Measurements from ENCODE around the gene GALNT14.

GALNT14 gene

DNA sequence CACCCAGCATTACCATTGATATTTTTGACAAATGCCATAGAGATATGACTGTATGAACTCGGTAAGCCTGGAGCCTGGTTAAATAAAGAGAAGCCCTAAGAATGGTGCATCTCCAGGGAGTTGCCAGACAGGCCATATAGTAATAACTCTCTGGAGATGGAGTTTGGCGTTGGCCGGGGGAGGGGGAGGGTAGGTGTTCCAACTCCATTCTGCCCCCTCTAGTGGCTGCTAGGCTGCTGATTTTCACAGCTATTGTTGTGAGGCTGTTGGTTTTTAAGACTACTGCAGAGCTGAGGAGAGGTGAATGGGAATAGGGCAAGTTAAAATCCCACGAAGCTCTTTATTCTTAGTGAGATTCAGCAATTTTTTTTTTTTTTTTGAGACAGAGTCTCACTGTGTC lies 99.9 kb downstream of the GALNT14 start:
- Mint-ChIP-seq H3K9me3 (peaks cover 13% of the 10 kb centered on the region), H3K4me3 (no peak overlapping the region)

DNA sequence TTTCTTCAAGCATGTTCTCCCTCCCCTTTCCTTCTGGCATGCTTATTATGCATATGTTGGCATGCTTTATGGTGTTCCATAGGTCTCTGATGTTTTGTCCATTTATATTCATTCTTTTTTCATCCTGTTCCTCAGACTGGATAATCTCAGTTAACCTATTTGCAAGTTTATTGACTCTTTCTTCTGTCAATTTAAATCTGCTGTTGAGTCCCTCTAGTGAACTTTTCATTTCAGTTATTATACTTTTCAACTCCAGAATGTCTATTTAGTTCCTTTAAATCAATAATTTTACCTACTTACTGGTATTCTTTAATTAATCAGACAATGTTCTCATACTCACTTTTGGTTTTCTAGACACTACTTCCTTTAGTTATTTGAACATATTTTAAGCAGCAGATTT lies 101.2 kb downstream of the GALNT14 start:
- peaks cover 13% of the 10 kb centered on the region for H3K9me3 Mint-ChIP-seq
- DNase-seq: no peak
- H3K4me1 Mint-ChIP-seq (ENCODE audit: low read depth): no peaks in the 10 kb centered on the region
- no peaks in the 10 kb centered on the region for H3K36me3 Mint-ChIP-seq (ENCODE audit: low read depth)
- H3K27me3 Mint-ChIP-seq: peaks cover 7% of the 10 kb centered on the region
- no peak overlapping the region for H3K27ac Mint-ChIP-seq
- no peak overlapping the region for H3K4me3 Mint-ChIP-seq

More for the DNA sequence above, 99.9 kb downstream of the GALNT14 start:
- no peak for DNase-seq
- Mint-ChIP-seq H3K27me3 (peaks cover 4% of the 10 kb centered on the region), H3K27ac (no peak overlapping the region), H3K4me1 (ENCODE audit: low read depth) (no peaks in the 10 kb centered on the region), H3K36me3 (ENCODE audit: low read depth) (no peaks in the 10 kb centered on the region)

DNA sequence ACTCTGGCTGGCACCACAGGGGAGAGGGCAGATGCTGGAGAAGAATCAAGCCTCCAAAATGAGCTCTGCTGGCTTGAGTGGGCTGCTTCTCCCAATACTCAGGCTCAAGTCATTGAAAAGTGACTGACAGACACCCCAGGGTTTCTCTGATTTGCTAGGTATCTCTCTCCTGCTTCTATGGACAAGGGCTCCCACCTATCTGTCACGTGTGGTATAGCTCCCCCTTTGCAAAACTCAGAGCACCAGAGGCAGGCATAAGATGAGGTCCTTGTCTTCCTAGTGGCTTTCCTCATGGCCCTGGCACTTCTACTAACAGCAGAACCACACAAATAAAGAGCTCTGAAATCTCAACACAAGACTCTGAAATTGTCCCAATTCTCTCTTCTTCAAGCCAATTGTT lies 105.2 kb downstream of the GALNT14 start:
- H3K9me3 Mint-ChIP-seq: peaks cover 12% of the 10 kb centered on the region
- H3K27me3 Mint-ChIP-seq: peaks cover 7% of the 10 kb centered on the region
- H3K4me3 Mint-ChIP-seq: no peak overlapping the region
- H3K27ac Mint-ChIP-seq: no peak overlapping the region
- no peaks in the 10 kb centered on the region for H3K36me3 Mint-ChIP-seq (ENCODE audit: low read depth)
- H3K4me1 Mint-ChIP-seq (ENCODE audit: low read depth): no peaks in the 10 kb centered on the region
- DNase-seq: no peak

DNA sequence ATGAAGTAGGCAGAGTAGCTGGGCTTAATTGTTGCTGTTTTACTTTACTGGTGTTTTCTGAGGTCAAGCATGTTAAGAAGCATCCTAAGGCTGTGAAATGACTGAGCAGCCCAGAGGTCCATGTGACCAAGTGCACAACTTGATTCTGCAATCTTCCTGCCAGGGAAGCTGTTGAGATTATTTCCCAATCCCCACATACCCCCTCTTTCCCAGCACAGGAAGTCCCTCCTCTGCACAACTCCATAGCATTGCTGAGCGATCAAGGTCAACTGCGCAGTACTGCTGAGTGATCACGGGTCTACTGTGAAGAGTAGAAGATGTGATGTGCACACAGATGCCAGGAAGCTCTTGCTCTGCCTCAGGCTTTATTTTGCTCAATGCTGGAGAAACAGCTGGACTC lies 105.8 kb downstream of the GALNT14 start:
- H3K27ac Mint-ChIP-seq: no peak overlapping the region
- H3K4me3 Mint-ChIP-seq: no peak overlapping the region
- no peaks in the 10 kb centered on the region for H3K36me3 Mint-ChIP-seq (ENCODE audit: low read depth)
- no peaks in the 10 kb centered on the region for H3K4me1 Mint-ChIP-seq (ENCODE audit: low read depth)
- no peak for DNase-seq
- H3K27me3 Mint-ChIP-seq: peaks cover 7% of the 10 kb centered on the region
- H3K9me3 Mint-ChIP-seq: peaks cover 8% of the 10 kb centered on the region

DNA sequence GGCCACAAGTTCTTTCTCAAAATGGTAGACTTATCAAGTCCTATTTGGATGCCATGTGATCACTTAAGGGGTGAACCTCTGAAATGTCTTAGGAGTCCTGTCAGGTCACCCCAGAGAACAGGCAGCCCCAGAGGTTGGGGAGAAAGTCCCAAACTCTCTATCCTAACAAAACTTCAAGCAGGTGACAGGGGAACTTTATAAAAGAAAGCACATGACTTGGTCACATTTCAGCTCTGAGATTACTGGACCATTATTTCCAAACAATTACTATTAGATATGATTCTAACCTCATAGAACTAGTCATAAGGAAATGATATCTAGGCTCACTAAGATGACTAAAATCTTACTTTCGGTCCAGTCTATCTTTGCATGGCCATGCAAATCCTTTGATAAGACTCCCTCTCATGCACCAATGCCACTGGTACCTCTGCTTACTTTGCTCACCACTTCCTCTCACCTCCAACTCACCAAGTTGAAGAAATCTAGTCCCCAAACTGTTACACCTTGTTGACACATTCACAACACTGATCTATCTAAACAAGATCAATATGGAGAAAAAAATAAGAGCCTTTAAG lies 107.0 kb downstream of the GALNT14 start:
- no peak overlapping the region for H3K4me3 Mint-ChIP-seq
- H3K36me3 Mint-ChIP-seq (ENCODE audit: low read depth): no peaks in the 10 kb centered on the region
- no peak for DNase-seq
- H3K27ac Mint-ChIP-seq: no peak overlapping the region
- peaks cover 7% of the 10 kb centered on the region for H3K27me3 Mint-ChIP-seq
- H3K4me1 Mint-ChIP-seq (ENCODE audit: low read depth): no peaks in the 10 kb centered on the region
- H3K9me3 Mint-ChIP-seq: no peaks in the 10 kb centered on the region

DNA sequence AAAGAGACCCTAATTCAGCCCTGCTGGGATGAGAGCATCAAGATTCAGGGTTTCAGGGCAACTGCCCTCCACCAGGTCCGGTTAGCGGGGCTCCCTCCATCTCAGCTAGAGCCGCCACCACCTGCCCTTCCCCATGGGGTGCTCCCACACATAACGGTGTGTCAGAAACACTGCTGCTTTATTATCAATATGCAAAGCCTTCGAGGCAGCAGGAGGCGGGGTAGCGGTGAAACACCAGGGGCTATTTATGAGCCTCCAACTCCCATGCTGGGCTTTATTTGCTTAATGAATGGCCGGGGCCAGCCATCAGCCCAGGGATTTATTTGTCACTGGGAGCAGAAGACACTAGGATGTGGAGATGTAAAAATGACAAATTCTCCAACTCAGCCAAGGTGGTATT lies 109.8 kb downstream of the GALNT14 start:
- peaks cover 3% of the 10 kb centered on the region for H3K27me3 Mint-ChIP-seq

DNA sequence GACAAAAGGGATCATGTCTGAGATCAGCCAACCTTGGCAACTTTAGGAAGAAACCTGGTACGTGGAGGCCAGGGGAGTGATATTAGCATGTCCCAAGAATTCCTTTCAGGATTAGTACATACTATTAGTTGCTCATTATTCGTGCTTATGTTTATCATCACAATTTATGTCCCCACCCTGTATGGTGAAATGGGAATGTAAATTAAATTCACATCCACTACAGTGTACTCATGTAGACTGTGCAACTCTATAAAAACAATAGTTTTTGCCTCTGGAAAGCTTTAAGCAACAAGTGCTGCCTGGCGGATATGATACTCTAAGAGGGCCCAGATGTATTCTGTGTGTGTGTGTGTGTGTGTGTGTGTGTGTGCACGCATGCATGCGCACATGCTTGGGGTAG lies 110.7 kb downstream of the GALNT14 start:
- H3K4me1 Mint-ChIP-seq (ENCODE audit: low read depth): no peaks in the 10 kb centered on the region
- no peaks in the 10 kb centered on the region for H3K27me3 Mint-ChIP-seq
- H3K9me3 Mint-ChIP-seq: no peaks in the 10 kb centered on the region
- no peak for DNase-seq
- no peak overlapping the region for H3K27ac Mint-ChIP-seq
- no peak overlapping the region for H3K4me3 Mint-ChIP-seq
- no peaks in the 10 kb centered on the region for H3K36me3 Mint-ChIP-seq (ENCODE audit: low read depth)

More for the DNA sequence above, 109.8 kb downstream of the GALNT14 start:
- Mint-ChIP-seq H3K36me3 (ENCODE audit: low read depth) (no peaks in the 10 kb centered on the region), H3K4me3 (no peak overlapping the region), H3K9me3 (no peaks in the 10 kb centered on the region), H3K4me1 (ENCODE audit: low read depth) (no peaks in the 10 kb centered on the region), H3K27ac (no peak overlapping the region)
- DNase-seq: no peak

DNA sequence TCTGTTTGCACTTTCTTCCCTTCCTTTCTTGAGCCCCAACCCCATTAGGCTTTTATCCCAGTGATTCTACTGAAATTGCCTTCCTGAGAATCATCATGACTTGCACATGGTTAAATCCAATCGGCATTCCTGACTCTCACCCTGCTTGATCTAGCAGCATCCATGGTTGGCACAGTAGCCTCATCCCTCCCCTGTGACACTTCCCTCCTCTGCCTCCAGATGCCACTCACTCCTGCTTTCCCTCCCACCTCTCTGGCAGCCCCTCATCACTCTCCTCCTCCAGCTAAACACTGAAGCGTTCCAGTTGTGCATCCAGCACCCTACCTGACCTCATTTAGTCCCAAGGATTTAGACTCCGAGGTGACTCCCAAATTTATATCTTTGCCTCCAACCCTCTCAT lies 114.7 kb downstream of the GALNT14 start:
- H3K36me3 Mint-ChIP-seq (ENCODE audit: low read depth): no peaks in the 10 kb centered on the region
- no peaks in the 10 kb centered on the region for H3K9me3 Mint-ChIP-seq
- no peak for DNase-seq
- no peaks in the 10 kb centered on the region for H3K27me3 Mint-ChIP-seq
- no peak overlapping the region for H3K27ac Mint-ChIP-seq
- H3K4me1 Mint-ChIP-seq (ENCODE audit: low read depth): no peaks in the 10 kb centered on the region
- H3K4me3 Mint-ChIP-seq: no peak overlapping the region

DNA sequence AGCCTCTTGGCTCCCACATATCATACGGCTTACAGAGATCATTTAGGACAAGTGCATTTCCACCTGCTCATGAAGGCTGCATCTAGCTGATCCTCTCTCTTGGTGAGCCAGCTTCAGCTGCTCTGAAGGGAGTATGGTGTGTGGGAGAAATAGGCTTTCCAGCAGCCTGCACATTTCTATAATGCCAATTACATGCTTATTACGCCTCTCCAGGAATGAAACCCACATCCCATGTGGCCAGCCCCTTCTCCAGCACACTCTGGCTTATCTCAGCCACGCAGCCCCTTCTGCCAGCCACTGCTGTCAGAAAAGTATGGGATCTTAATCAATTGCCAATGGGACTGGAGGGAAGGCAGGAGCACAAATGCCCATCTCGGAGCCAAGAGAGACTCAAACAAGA lies 117.5 kb downstream of the GALNT14 start:
- Mint-ChIP-seq H3K36me3 (ENCODE audit: low read depth) (no peaks in the 10 kb centered on the region), H3K27me3 (no peaks in the 10 kb centered on the region), H3K9me3 (no peaks in the 10 kb centered on the region), H3K27ac (no peak overlapping the region), H3K4me1 (ENCODE audit: low read depth) (no peaks in the 10 kb centered on the region), H3K4me3 (no peak overlapping the region)
- DNase-seq: no peak

DNA sequence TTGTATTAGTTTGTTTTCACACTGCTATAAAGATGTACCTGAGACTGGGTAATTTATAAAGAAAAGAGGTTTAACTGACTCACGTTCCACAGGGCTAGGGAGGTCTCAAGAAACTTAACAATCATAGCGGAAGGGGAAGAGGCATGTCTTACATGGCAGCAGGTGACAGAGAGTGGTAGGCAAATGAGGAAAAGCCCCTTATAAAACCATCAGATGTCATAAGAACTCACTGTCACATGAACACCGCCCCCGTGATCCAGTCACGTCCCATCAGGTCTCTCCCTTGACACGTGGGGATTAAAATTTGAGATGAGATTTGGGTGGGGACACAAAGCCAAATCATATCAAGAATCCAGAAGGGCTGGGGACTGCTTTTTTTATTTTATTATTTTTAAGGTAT lies 120.0 kb downstream of the GALNT14 start:
- no peaks in the 10 kb centered on the region for H3K4me1 Mint-ChIP-seq (ENCODE audit: low read depth)
- no peaks in the 10 kb centered on the region for H3K36me3 Mint-ChIP-seq (ENCODE audit: low read depth)
- H3K9me3 Mint-ChIP-seq: no peaks in the 10 kb centered on the region
- DNase-seq: no peak
- peaks cover under 1% of the 10 kb centered on the region for H3K27me3 Mint-ChIP-seq
- H3K27ac Mint-ChIP-seq: no peak overlapping the region
- H3K4me3 Mint-ChIP-seq: no peak overlapping the region

DNA sequence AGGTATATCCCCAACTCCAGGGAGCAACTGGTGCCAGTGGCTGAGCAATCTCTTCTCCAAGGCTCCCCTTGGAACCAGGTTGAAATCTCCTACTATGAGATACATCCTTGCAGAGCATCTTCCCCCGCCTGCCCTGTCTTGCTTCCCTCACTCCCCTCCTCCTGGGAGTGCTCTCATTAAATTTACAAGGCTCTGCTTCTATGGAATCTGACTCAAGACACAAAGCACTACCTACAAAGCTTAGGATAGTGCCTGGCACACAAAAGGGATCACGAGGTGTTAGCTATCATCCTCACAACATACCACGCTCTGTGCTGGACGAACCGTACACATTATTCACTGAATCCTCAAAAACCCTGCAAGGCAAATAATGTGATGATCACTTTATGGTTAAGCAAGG lies 121.6 kb downstream of the GALNT14 start:
- peaks cover 2% of the 10 kb centered on the region for H3K27me3 Mint-ChIP-seq
- H3K36me3 Mint-ChIP-seq (ENCODE audit: low read depth): no peaks in the 10 kb centered on the region
- H3K4me3 Mint-ChIP-seq: no peak overlapping the region

DNA sequence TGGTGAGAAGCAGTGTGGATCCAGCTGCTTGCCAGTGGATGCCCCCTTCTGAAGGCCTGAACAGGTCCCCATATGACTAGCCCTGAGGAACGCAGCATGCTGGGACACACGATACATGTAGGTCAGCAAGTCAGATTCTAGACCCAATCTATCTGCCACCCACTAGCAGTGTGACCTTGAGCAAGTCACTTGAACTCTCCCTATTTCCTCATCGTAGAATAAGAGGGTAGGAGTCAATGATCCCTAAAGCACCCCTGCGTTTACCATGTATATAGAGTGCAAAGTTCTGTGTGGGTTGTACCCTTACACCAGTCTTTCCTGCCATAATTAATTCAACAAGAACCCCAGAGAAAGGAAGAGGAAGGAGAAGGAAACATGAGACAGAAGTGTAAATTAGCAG lies 123.7 kb downstream of the GALNT14 start:
- no peak for DNase-seq
- Mint-ChIP-seq H3K4me3 (no peak overlapping the region), H3K27me3 (peaks cover 11% of the 10 kb centered on the region), H3K9me3 (no peaks in the 10 kb centered on the region), H3K36me3 (ENCODE audit: low read depth) (no peaks in the 10 kb centered on the region), H3K4me1 (ENCODE audit: low read depth) (no peaks in the 10 kb centered on the region), H3K27ac (no peak overlapping the region)

More for the DNA sequence above, 121.6 kb downstream of the GALNT14 start:
- no peak for DNase-seq
- H3K27ac Mint-ChIP-seq: no peak overlapping the region
- no peaks in the 10 kb centered on the region for H3K9me3 Mint-ChIP-seq
- H3K4me1 Mint-ChIP-seq (ENCODE audit: low read depth): no peaks in the 10 kb centered on the region

DNA sequence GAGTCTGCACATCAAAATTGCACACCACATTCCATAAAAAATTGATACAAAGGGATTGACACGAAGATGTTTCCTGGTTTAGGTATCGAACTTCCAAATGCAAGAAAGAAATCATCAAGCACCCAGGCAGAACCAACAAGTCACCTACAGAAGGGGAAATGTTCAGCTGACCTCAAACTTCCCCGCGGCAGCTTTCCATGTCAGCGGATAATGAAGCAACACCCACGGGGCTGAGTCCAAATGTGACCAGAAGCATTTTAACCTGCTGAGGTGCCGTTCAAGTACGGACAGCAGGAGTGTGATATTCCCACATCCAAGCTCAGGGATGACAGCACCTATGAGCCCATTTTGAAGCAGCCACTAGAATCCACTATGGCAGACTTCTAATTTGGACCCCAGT lies 124.9 kb downstream of the GALNT14 start:
- Mint-ChIP-seq H3K27ac (no peak overlapping the region), H3K27me3 (peaks cover 15% of the 10 kb centered on the region), H3K4me1 (ENCODE audit: low read depth) (no peaks in the 10 kb centered on the region), H3K4me3 (no peak overlapping the region), H3K36me3 (ENCODE audit: low read depth) (no peaks in the 10 kb centered on the region), H3K9me3 (no peaks in the 10 kb centered on the region)
- DNase-seq: no peak

DNA sequence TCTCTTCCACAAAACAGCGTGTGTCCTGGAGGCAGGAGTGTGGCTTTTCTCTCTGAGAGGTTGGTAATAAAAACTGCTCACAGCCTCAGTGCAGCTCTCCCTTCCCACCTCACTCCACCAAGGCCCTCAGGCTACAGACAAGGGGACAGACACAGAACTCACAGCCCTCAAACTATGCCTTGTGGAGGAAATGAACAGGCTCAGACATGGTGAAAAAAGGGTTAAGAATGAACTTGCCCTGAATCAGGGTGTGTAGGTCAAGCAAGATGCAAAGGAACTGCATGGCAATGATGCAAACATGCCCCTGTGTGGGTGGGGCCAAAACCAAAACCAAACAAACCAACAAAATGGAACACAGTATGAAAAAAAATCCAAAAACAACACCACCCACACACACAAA lies 125.8 kb downstream of the GALNT14 start:
- no peaks in the 10 kb centered on the region for H3K9me3 Mint-ChIP-seq
- no peak for DNase-seq
- H3K36me3 Mint-ChIP-seq (ENCODE audit: low read depth): no peaks in the 10 kb centered on the region
- no peaks in the 10 kb centered on the region for H3K4me1 Mint-ChIP-seq (ENCODE audit: low read depth)
- H3K4me3 Mint-ChIP-seq: no peak overlapping the region
- H3K27me3 Mint-ChIP-seq: peaks cover 15% of the 10 kb centered on the region
- H3K27ac Mint-ChIP-seq: no peak overlapping the region

DNA sequence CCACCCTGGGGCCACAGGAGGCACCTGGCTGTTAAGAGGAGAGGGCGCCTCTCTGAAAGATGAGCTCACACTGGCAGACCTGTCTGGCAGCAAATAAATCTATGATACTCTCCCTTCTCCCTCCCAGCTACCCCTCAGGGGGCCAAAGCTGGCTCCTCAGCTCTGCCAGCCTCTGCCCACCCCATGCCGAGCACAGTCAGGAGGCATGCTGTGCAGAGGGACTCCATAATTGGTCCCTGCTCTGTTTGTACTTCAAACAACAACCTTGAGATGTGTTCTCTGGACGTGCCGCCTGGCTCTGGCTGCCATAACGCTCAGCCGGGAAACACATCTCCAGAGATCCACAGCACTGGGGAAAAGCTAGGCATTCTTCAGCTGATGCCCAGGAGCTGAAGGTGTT lies 126.7 kb downstream of the GALNT14 start:
- Mint-ChIP-seq H3K27me3 (peaks cover 15% of the 10 kb centered on the region), H3K36me3 (ENCODE audit: low read depth) (no peaks in the 10 kb centered on the region), H3K4me1 (ENCODE audit: low read depth) (no peaks in the 10 kb centered on the region), H3K9me3 (no peaks in the 10 kb centered on the region), H3K27ac (no peak overlapping the region), H3K4me3 (no peak overlapping the region)
- DNase-seq: no peak

DNA sequence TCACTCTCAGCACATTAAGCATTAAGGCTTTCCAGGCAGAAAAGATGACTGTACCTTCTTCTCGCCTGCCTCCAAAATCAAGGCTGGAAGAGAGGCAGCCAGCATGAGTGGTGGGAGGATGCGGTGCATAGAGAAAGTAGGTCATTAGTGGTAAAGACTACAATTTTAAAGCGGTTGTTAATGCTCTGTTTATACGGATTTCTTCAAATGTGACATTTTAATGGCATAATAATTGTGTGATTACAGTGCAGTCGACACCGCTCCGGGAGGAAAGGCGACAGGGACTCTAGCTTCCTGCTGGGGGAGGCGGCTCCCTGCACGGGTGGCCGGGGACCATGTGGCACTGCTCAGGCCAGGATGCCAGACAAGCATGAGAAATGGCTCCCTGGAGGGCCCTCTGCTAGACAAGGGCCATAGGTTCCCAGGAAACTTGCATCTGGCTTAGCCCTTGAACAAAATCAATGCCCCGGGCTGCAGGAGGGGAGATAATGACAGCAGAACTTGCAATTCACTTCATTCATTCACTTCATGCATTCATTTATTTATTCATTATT lies 129.6 kb downstream of the GALNT14 start:
- Mint-ChIP-seq H3K27me3 (peaks cover 15% of the 10 kb centered on the region), H3K4me3 (no peak overlapping the region), H3K9me3 (no peaks in the 10 kb centered on the region), H3K36me3 (ENCODE audit: low read depth) (no peaks in the 10 kb centered on the region), H3K27ac (no peak overlapping the region), H3K4me1 (ENCODE audit: low read depth) (no peaks in the 10 kb centered on the region)
- DNase-seq: no peak
